Measurements from ENCODE around the gene GPC2. TPM values are rescaled to one million over a fixed set of nuclear protein-coding genes. Genes with fewer than 3 reads are reported as not detected.
"Not testable (repeated sequence)": the region's sequence is repeated elsewhere in the genome, so short reads cannot be mapped to it uniquely, and the experiment has no call there.

GPC2 gene
- total RNA-seq, 4 donors from 2014 or later = 7.3 to 27.4 (median 11.8) TPM

DNA sequence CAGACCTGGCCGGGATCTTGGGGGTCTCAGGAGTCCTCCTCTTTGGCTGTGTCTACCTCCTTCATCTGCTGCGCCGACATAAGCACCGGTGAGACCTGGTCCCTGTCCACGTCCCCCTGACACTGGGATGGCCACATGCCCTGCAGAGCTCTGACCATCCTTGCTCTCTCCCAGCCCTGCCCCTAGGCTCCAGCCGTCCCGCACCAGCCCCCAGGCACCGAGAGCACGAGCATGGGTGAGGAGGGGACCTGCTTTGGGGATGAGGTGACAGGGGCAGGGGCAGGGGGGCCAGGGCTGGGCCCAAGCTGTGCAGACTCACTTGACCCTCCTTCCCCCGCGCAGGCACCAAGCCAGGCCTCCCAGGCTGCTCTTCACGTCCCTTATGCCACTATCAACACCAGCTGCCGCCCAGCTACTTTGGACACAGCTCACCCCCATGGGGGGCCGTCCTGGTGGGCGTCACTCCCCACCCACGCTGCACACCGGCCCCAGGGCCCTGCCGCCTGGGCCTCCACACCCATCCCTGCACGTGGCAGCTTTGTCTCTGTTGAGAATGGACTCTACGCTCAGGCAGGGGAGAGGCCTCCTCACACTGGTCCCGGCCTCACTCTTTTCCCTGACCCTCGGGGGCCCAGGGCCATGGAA is 43.5 kb upstream of the GPC2 start:
- TF ChIP-seq POLR2A (IDR thresholded peaks at IDR 0.05) = no peak
- 78 to 89% methylated on average over 14 to 22 of the region's 22 CpGs for WGBS, 2 donors
- intact Hi-C loops (cut with DNase I; ENCODE audit: low total_unique reads) = no loop called here
- no peak for DNase-seq (ENCODE audit: low spot score in 2 of 2)
- no peak overlapping the region for H3K4me3 ChIP-seq (ENCODE audit: low read depth, poor library complexity, severe bottlenecking)

DNA sequence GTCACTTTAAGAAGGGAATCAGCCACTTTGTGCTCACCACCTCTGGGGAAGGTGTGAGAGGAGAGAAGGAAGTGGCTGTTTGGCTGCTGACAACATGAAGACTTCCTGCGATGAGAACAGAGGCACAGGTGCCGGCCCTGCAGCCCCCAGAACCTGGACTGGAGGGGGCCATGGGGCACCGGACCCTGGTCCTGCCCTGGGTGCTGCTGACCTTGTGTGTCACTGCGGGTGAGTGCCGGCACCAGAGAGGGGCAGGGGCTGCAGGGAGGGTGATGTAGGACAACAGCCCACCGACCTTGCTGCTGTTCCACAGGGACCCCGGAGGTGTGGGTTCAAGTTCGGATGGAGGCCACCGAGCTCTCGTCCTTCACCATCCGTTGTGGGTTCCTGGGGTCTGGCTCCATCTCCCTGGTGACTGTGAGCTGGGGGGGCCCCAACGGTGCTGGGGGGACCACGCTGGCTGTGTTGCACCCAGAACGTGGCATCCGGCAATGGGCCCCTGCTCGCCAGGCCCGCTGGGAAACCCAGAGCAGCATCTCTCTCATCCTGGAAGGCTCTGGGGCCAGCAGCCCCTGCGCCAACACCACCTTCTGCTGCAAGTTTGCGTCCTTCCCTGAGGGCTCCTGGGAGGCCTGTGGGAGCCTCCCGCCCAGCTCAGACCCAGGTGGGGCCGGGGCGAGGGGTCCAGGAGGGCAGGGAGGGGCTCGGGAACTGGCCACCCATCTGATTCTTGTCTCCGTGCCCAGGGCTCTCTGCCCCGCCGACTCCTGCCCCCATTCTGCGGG is 42.8 kb upstream of the GPC2 start, which contains the start of gene PVRIG:
PVRIG (plus strand) TSS at position 149 of the 785 bp plus-strand sequence; CDS start at position 171, 22 bp downstream.
- WGBS, 2 donors = 74 to 93% methylated on average over 8 to 22 of the region's 27 CpGs
- DNase-seq (ENCODE audit: low spot score in 2 of 2); intact Hi-C loops (cut with DNase I; ENCODE audit: low total_unique reads); H3K4me3 ChIP-seq (ENCODE audit: low read depth, poor library complexity, severe bottlenecking): not testable (repeated sequence)

DNA sequence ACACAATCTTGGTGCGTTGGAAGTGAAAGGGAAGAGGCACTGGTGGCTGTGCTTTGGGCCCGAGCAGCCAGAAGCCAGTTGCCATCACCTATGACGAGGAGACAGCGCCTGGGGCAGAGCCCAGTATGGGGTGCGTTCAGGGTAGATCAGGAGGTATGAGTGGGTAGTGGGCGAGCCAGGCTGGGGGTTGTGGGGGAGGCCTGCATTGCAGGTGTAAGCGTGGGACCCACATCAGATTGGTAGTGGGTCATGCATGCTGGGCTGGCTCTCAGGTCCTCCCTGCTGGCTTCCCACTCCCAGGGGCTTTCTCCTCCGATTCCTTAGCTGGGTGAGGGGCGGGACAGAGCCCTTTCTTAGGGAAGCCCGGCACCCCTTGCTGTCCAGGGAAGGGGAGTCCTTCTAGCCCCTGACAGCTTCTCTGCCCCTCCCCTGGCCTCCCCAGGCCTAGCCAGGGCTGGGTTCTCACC is 42.1 kb upstream of the GPC2 start:
- DNase-seq (ENCODE audit: low spot score in 2 of 2) = no peak
- 76 to 78% methylated on average over 10 of the region's 10 CpGs for WGBS, 2 donors
- no peak for TF ChIP-seq POLR2A (IDR thresholded peaks at IDR 0.05)
- TF ChIP-seq, protein P1, sequence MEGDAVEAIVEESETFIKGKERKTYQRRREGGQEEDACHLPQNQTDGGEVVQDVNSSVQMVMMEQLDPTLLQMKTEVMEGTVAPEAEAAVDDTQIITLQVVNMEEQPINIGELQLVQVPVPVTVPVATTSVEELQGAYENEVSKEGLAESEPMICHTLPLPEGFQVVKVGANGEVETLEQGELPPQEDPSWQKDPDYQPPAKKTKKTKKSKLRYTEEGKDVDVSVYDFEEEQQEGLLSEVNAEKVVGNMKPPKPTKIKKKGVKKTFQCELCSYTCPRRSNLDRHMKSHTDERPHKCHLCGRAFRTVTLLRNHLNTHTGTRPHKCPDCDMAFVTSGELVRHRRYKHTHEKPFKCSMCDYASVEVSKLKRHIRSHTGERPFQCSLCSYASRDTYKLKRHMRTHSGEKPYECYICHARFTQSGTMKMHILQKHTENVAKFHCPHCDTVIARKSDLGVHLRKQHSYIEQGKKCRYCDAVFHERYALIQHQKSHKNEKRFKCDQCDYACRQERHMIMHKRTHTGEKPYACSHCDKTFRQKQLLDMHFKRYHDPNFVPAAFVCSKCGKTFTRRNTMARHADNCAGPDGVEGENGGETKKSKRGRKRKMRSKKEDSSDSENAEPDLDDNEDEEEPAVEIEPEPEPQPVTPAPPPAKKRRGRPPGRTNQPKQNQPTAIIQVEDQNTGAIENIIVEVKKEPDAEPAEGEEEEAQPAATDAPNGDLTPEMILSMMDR (IDR thresholded peaks at IDR 0.05) = no peak
- intact Hi-C loops (cut with DNase I; ENCODE audit: low total_unique reads) = no loop called here
- no peak overlapping the region for H3K4me3 ChIP-seq (ENCODE audit: low read depth, poor library complexity, severe bottlenecking)

DNA sequence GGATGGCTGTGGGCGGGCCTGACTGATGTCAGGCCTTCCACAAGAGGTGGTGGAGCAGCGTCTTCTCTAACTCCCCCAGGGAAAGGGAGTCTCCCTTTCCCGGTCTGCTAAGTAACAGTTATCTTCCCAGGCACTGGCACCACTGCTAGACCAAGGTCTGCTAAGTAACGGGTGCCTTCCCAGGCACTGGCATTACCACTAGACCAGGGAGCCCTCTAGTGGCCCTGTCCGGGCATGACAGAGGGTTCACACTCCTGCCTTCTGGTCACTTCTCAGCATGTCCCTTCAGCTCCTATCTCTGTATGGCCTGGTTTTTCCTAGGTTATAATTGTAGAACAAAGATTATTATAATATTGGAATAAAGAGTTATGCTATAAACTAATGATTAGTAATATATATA is 40.8 kb upstream of the GPC2 start:
- 0% methylated on average over 1 of the region's 5 CpGs for WGBS, 2 donors
- DNase-seq (ENCODE audit: low spot score in 2 of 2) = peak; percentile 85 to 97
- intact Hi-C loops (cut with DNase I; ENCODE audit: low total_unique reads); H3K4me3 ChIP-seq (ENCODE audit: low read depth, poor library complexity, severe bottlenecking): not testable (repeated sequence)

DNA sequence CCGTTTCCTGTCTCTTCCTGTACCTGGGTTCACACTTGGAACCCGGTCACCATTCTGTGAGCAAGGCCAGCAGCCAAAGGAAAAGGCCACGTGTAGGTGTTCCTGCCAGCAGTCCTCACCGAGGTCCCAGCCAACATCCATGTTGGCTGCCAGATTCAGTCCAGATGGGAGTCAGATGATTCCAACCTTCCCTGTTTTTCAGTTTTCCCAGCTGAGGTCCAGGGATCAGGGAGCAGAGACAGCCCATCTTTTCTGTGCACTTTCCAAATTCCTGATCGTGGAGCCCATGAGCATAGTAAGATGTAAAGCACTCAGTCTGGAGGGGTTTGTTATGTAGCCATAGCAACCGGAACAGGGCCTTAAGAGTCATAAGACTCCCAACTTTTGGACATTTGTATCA is 38.7 kb upstream of the GPC2 start:
- 33 to 39% methylated on average over 6 of the region's 6 CpGs for WGBS, 2 donors
- no peak for TF ChIP-seq POLR2A (IDR thresholded peaks at IDR 0.05)
- TF ChIP-seq, protein P1 (IDR thresholded peaks at IDR 0.05) = no peak
- H3K4me3 ChIP-seq (ENCODE audit: low read depth, poor library complexity, severe bottlenecking) = no peak overlapping the region
- intact Hi-C loops (cut with DNase I; ENCODE audit: low total_unique reads) = no loop called here
- DNase-seq (ENCODE audit: low spot score in 2 of 2) = no peak

DNA sequence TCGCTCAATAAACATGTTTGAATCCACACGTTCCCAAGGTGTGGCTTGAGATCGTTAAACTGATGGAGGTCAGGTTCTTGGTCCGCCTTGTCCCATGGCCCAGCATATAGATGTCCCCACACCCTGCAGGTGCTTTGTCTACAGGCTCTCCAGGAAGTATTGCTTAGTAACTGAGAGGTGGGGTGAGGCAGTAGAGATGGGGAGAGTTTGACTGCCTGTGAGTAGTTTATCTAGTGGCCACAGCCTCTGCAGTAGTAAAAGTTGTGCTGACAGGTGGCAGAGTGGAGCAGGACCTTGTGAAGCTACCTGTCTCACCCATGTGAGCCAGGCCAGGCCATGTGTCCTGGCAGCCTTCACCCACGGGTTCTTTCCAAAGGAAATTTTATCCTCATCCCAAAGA is 37.2 kb upstream of the GPC2 start:
- intact Hi-C loops (cut with DNase I; ENCODE audit: low total_unique reads); DNase-seq (ENCODE audit: low spot score in 2 of 2); H3K4me3 ChIP-seq (ENCODE audit: low read depth, poor library complexity, severe bottlenecking): not testable (repeated sequence)
- WGBS, 2 donors = 71 to 79% methylated on average over 5 of the region's 5 CpGs

DNA sequence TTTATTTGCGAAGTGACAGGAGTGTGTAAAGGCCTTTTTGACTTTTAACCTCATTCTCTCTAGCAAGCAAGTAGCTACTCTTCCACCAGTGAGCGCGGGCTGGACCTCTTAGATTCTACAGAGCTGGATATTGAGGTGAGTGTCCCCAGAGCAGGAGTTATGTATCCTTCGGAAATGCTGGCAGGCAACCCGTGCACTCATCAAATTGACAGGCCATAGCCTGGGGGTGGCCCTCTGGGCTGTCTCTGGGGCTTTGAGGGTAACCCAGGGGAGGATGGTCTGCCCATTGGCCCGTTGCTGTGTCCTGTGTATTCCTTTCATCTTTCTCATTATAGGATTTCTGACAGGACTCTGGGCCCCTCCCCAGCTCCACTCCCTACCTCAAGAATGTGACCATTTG is 36.5 kb upstream of the GPC2 start:
- TF ChIP-seq, protein P1 (IDR thresholded peaks at IDR 0.05) = no peak
- 68 to 72% methylated on average over 6 of the region's 6 CpGs for WGBS, 2 donors

More for the DNA sequence above, 36.5 kb upstream of the GPC2 start:
- no peak overlapping the region for H3K4me3 ChIP-seq (ENCODE audit: low read depth, poor library complexity, severe bottlenecking)
- intact Hi-C loops (cut with DNase I; ENCODE audit: low total_unique reads) = no loop called here
- no peak for DNase-seq (ENCODE audit: low spot score in 2 of 2)

Data from lower leg skin (tissue), 4 donors.